Fibroblast of lung (primary cell): ENCODE measurements around the gene CCDC102B. TPM values are rescaled to one million over a fixed set of nuclear protein-coding genes. Genes with fewer than 3 reads are reported as not detected.

ENCODE experiments used
- DNase-seq, 2 donors: peaks; one replicate each; pipeline versions ENCODE4 v3.0.0 to v3.0.0-alpha.2; 2010; ENCODE audit warnings: low read depth in 2 of 2
- H2AFZ ChIP-seq: 2 replicates; pipeline ENCODE4 v1.5.1; 2012; ENCODE audit warnings: low read length, control low read depth, inconsistent platforms
- H3K27ac ChIP-seq: 2 replicates; pipeline ENCODE4 v1.5.1; 2011; ENCODE audit warnings: low read length, control low read depth; ENCODE audit not compliant: insufficient read depth
- H3K27me3 ChIP-seq: 2 replicates; pipeline ENCODE4 v1.5.1; 2011; ENCODE audit warnings: mild to moderate bottlenecking, low read length; ENCODE audit not compliant: control insufficient read depth, insufficient read depth
- H3K36me3 ChIP-seq: 2 replicates; pipeline ENCODE4 v1.5.1; 2011; ENCODE audit warnings: low read length; ENCODE audit not compliant: control insufficient read depth, insufficient read depth
- H3K4me1 ChIP-seq: 2 replicates; pipeline ENCODE4 v1.5.1; 2011; ENCODE audit warnings: low read length; ENCODE audit not compliant: control insufficient read depth, insufficient read depth; ENCODE audit errors: extremely low read depth
- H3K4me2 ChIP-seq: 2 replicates; pipeline ENCODE4 v1.5.1; 2011; ENCODE audit warnings: low read length, control low read depth; ENCODE audit not compliant: insufficient read depth; ENCODE audit errors: extremely low read depth
- H3K4me3 ChIP-seq, 4 experiments: fragments of 200-600 bp in 1 of 4; sonication (generic) in 1 of 4; replicated peaks in 1 of 4; 2 replicates each; pipeline ENCODE4 v1.5.1; 2011 to 2016; ENCODE audit warnings: low read length in 4 of 4, low read depth in 3 of 4, mild to moderate bottlenecking in 3 of 4, control low read depth in 2 of 4, inconsistent platforms in 1 of 4, mixed read lengths in 1 of 4; ENCODE audit not compliant: insufficient read depth in 1 of 4; ENCODE audit errors: control extremely low read depth in 1 of 4
- H3K79me2 ChIP-seq: 2 replicates; pipeline ENCODE4 v1.5.1; 2012; ENCODE audit warnings: mild to moderate bottlenecking, low read length, inconsistent platforms; ENCODE audit not compliant: control insufficient read depth, insufficient read depth
- H3K9ac ChIP-seq: 2 replicates; pipeline ENCODE4 v1.5.1; 2011; ENCODE audit warnings: mild to moderate bottlenecking, low read length, control low read depth; ENCODE audit not compliant: insufficient read depth
- H3K9me3 ChIP-seq: 2 replicates; pipeline ENCODE4 v1.5.1; 2012; ENCODE audit warnings: low read depth, low read length; ENCODE audit not compliant: control insufficient read depth, insufficient read depth
- H4K20me1 ChIP-seq: 2 replicates; pipeline ENCODE4 v1.5.1; 2011; ENCODE audit warnings: low read length; ENCODE audit not compliant: control insufficient read depth, insufficient read depth; ENCODE audit errors: extremely low read depth
- EZH2 ChIP-seq: IDR thresholded peaks from 2 replicates; pipeline ENCODE4 v1.5.1; 2012; ENCODE audit warnings: low read length, control low read depth, mild to moderate bottlenecking; ENCODE audit errors: missing control alignments
- polyA plus RNA-seq, 2 donors: library from polyadenylated mRNA; depleted of rRNA in 1 of 2; stranded (reverse) in 1 of 2; unstranded in 1 of 2; fragments of >200 nt; gene quantifications; 2 replicates each; pipeline ENCODE4 v1.2.1, GENCODE V29; 2011 to 2012; ENCODE audit warnings: missing spikeins in 1 of 2
- total RNA-seq: library from RNA; depleted of rRNA; stranded (reverse); fragments of >200 nt; gene quantifications from 2 replicates; pipeline ENCODE4 v1.2.1, GENCODE V29; 2014
- TF ChIP-seq, protein P1 (sequence below), 2 donors: IDR thresholded peaks in 1 of 2; conservative IDR thresholded peaks in 1 of 2; 1 replicate in 1 of 2; 2 replicates in 1 of 2; pipeline ENCODE4 v1.5.1; 2011 to 2012; ENCODE audit warnings: low read length in 2 of 2, control low read depth in 1 of 2, inconsistent platforms in 1 of 2, low read depth in 1 of 2, mild to moderate bottlenecking in 1 of 2

CCDC102B gene
- total and polyA plus RNA-seq, 2 donors (not counting 1 experiment from before 2014, with no cell fraction given), result 33.7 to 35.3 TPM

DNA sequence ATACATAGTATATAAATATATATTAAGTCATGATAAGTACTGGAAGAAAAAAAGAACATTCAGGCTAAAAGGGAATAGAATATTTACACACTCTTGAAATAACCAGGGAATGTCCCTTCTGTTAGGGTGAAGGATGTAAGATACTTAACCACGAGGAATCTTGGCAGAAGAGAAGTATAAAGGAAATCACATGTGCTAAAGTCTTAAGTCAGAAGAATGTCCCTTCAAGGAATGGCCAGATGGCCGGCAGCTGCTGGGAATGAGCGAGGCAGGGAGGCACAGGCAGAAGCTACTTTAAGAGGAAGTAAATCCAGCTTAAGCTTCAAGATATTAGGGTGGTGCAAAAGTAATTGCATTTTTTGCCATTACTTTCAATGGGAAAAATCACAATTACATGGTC, 5.5 kb downstream of the CCDC102B start:
- peak; percentile 90 to 98 for DNase-seq
- Histone ChIP-seq H4K20me1 (no peaks in the 10 kb centered on the region), H3K4me3 (no peak overlapping the region), H3K4me2 (peak overlapping the region; percentile 33), H3K9me3 (no peaks in the 10 kb centered on the region), H3K36me3 (no peaks in the 10 kb centered on the region), H2AFZ (no peak overlapping the region), H3K4me1 (peaks cover 18% of the 10 kb centered on the region), H3K79me2 (peaks cover 25% of the 10 kb centered on the region), H3K27ac (peak overlapping the region; percentile 58), H3K27me3 (no peaks in the 10 kb centered on the region), H3K9ac (no peak overlapping the region)
- TF ChIP-seq, protein P1, sequence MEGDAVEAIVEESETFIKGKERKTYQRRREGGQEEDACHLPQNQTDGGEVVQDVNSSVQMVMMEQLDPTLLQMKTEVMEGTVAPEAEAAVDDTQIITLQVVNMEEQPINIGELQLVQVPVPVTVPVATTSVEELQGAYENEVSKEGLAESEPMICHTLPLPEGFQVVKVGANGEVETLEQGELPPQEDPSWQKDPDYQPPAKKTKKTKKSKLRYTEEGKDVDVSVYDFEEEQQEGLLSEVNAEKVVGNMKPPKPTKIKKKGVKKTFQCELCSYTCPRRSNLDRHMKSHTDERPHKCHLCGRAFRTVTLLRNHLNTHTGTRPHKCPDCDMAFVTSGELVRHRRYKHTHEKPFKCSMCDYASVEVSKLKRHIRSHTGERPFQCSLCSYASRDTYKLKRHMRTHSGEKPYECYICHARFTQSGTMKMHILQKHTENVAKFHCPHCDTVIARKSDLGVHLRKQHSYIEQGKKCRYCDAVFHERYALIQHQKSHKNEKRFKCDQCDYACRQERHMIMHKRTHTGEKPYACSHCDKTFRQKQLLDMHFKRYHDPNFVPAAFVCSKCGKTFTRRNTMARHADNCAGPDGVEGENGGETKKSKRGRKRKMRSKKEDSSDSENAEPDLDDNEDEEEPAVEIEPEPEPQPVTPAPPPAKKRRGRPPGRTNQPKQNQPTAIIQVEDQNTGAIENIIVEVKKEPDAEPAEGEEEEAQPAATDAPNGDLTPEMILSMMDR (conservative IDR thresholded peaks at IDR 0.05 in 1 of 2, IDR thresholded peaks at IDR 0.05 in 1 of 2; ENCODE audit: low read depth in 1 of 2, low read length in 2 of 2), result no peak
- TF ChIP-seq EZH2, result no peak

DNA sequence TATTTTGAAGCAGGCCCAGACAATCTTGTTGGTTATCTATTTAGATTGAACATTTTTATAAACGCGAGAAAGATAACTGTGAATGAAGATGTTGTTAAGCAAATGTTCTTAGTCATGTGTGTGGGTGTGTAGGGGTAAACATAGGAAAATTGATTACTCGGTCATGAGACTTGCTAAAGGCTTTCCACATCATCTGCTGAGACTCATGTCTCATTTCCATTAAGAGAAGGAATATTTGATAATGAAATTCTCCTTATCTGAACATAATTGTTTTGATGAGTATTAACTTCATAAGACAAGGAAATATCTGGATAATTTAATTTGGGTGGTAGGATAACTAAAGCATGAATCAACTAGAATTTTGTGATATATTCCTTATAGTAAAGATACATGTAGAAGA, 19.7 kb downstream of the CCDC102B start:
- no peaks in the 10 kb centered on the region for H3K9me3 ChIP-seq
- H3K9ac ChIP-seq, result no peak overlapping the region
- H3K27me3 ChIP-seq, result no peaks in the 10 kb centered on the region
- no peaks in the 10 kb centered on the region for H3K4me1 ChIP-seq
- peak overlapping the region; percentile 36 for H3K27ac ChIP-seq
- peak; percentile 56 to 68 for DNase-seq
- no peaks in the 10 kb centered on the region for H3K36me3 ChIP-seq
- no peak overlapping the region for H3K4me3 ChIP-seq
- no peak overlapping the region for H2AFZ ChIP-seq
- no peak for TF ChIP-seq EZH2
- TF ChIP-seq, protein P1 (conservative IDR thresholded peaks at IDR 0.05 in 1 of 2, IDR thresholded peaks at IDR 0.05 in 1 of 2; ENCODE audit: low read depth in 1 of 2, low read length in 2 of 2), result no peak
- H3K79me2 ChIP-seq, result no peaks in the 10 kb centered on the region
- H4K20me1 ChIP-seq, result no peaks in the 10 kb centered on the region
- peak overlapping the region; percentile 45 for H3K4me2 ChIP-seq

DNA sequence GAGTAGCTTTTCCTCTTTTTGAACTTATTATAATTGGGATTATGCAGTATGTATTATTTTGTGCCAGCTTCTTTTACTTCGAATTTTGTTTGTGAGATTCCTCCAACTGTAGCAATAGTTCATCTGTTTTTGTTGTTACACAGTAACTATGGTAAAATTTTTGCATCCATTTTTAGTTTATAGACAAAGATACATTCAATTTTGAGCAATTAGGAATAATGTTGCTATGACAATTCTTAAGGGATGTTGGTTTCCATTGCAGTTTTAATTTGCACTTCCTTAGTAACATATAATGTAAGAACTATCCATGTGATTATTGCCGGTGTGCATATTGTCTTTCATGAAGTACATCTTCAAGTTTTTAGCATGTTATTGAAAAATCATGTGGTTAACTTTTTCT, 20.7 kb downstream of the CCDC102B start:
- H3K4me2 ChIP-seq, result no peak overlapping the region
- H4K20me1 ChIP-seq, result no peaks in the 10 kb centered on the region
- H3K36me3 ChIP-seq, result no peaks in the 10 kb centered on the region
- no peaks in the 10 kb centered on the region for H3K27me3 ChIP-seq
- H3K79me2 ChIP-seq, result no peaks in the 10 kb centered on the region
- H3K27ac ChIP-seq, result no peak overlapping the region
- no peaks in the 10 kb centered on the region for H3K4me1 ChIP-seq
- no peaks in the 10 kb centered on the region for H3K9me3 ChIP-seq
- DNase-seq, result no peak
- TF ChIP-seq EZH2, result no peak
- TF ChIP-seq, protein P1 (conservative IDR thresholded peaks at IDR 0.05 in 1 of 2, IDR thresholded peaks at IDR 0.05 in 1 of 2; ENCODE audit: low read depth in 1 of 2, low read length in 2 of 2), result no peak
- H3K4me3 ChIP-seq, result no peak overlapping the region
- H3K9ac ChIP-seq, result no peak overlapping the region
- no peak overlapping the region for H2AFZ ChIP-seq
